Measurements from ENCODE around the gene SLC26A6.

DNA sequence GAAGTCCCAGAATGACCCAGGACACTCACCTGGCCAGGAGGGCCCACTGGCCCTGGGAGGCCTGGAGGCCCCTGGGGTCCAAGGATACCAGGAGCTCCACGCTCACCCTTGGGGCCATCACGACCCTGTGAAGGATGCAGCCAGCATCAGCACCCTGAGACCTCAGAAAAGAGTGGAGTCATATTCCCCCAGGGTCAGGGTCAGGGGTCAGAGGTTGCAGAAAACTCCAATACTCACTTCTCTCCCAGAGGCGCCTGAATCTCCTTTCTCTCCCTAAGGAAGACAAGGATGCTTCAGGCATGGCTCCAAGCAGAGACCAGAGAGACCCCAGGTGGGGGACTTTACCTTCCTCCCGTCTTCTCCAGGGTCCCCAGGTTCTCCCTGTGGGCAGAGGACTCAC, 58.6 kb downstream of the SLC26A6 start:
- TF ChIP-seq POLR2A (IDR thresholded peaks at IDR 0.05; ENCODE audit: borderline replicate concordance, extremely low read depth, insufficient read depth, insufficient read length) (no peak), SP1 (IDR thresholded peaks at IDR 0.05; ENCODE audit: low read depth) (no peak), EZH2 (IDR thresholded peaks at IDR 0.05) (no peak), ELF1 (IDR thresholded peaks at IDR 0.05; ENCODE audit: borderline replicate concordance, low read depth) (no peak)
- TF ChIP-seq, protein P1, sequence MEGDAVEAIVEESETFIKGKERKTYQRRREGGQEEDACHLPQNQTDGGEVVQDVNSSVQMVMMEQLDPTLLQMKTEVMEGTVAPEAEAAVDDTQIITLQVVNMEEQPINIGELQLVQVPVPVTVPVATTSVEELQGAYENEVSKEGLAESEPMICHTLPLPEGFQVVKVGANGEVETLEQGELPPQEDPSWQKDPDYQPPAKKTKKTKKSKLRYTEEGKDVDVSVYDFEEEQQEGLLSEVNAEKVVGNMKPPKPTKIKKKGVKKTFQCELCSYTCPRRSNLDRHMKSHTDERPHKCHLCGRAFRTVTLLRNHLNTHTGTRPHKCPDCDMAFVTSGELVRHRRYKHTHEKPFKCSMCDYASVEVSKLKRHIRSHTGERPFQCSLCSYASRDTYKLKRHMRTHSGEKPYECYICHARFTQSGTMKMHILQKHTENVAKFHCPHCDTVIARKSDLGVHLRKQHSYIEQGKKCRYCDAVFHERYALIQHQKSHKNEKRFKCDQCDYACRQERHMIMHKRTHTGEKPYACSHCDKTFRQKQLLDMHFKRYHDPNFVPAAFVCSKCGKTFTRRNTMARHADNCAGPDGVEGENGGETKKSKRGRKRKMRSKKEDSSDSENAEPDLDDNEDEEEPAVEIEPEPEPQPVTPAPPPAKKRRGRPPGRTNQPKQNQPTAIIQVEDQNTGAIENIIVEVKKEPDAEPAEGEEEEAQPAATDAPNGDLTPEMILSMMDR (IDR thresholded peaks at IDR 0.05 in 2 of 3, conservative IDR thresholded peaks at IDR 0.05 in 1 of 3; ENCODE audit: borderline replicate concordance in 1 of 3, insufficient read depth in 1 of 3, low read depth in 2 of 3, low read length in 2 of 3), result no peak
